HEK293T (cell line): ENCODE measurements around the gene OR5K1.

Experiments used
- ARNT ChIP-seq: fragments of 450-650 bp; IDR thresholded peaks from 2 replicates; pipeline ENCODE4 v1.6.1; 2017; ENCODE audit warnings: mild to moderate bottlenecking
- BHLHE40 ChIP-seq: fragments of 450-650 bp; IDR thresholded peaks from 2 replicates; pipeline ENCODE4 v1.6.1; 2016; ENCODE audit warnings: mild to moderate bottlenecking, moderate library complexity, borderline replicate concordance
- FOXA1 ChIP-seq: fragments of 450-650 bp; IDR thresholded peaks from 2 replicates; pipeline ENCODE4 v1.6.1; 2016; ENCODE audit warnings: mild to moderate bottlenecking
- FOXM1 ChIP-seq: fragments of 450-650 bp; IDR thresholded peaks from 2 replicates; pipeline ENCODE4 v1.6.1; 2017; ENCODE audit warnings: mild to moderate bottlenecking, borderline replicate concordance
- HDGF ChIP-seq: fragments of 450-650 bp; IDR thresholded peaks from 2 replicates; pipeline ENCODE4 v1.6.1; 2017; ENCODE audit warnings: antibody characterized with exemption, borderline replicate concordance
- L3MBTL2 ChIP-seq: fragments of 450-650 bp; conservative IDR thresholded peaks from 2 replicates; pipeline ENCODE4 v1.6.1; 2016; ENCODE audit warnings: mild to moderate bottlenecking
- NFRKB ChIP-seq: fragments of 450-650 bp; IDR thresholded peaks from 2 replicates; pipeline ENCODE4 v1.6.1; 2016; ENCODE audit warnings: mild to moderate bottlenecking, moderate library complexity
- SP1 ChIP-seq: fragments of 450-650 bp; IDR thresholded peaks from 2 replicates; pipeline ENCODE4 v1.6.1; 2017
- SUZ12 ChIP-seq: fragments of 450-650 bp; IDR thresholded peaks from 2 replicates; pipeline ENCODE4 v1.6.1; 2016; ENCODE audit warnings: mild to moderate bottlenecking
- TARDBP ChIP-seq: fragments of 450-650 bp; IDR thresholded peaks from 2 replicates; pipeline ENCODE4 v1.6.1; 2016
- ZNF384 ChIP-seq: fragments of 450-650 bp; IDR thresholded peaks from 2 replicates; pipeline ENCODE4 v1.6.1; 2016

GRCh38 chr3:98501270-98501669 lies 38.3 kb downstream of the OR5K1 start:
- no peak for TF ChIP-seq FOXM1
- no peak for TF ChIP-seq ARNT
- TF ChIP-seq TARDBP, result no peak
- no peak for TF ChIP-seq FOXA1
- no peak for TF ChIP-seq BHLHE40
- no peak for TF ChIP-seq HDGF
- TF ChIP-seq SUZ12, result no peak
- TF ChIP-seq SP1, result no peak
- no peak for TF ChIP-seq NFRKB
- no peak for TF ChIP-seq L3MBTL2
- TF ChIP-seq ZNF384, result no peak
